GOT3 (cell line): ENCODE measurements around the gene MISP3.

Experiments used
- DNase-seq: peaks from one replicate; lab custom pipeline; 2025; ENCODE audit warnings: mixed read lengths; lab: John Stamatoyannopoulos, UW

The MISP3 gene

GRCh38 chr19:14102756-14103155, 30.2 kb downstream of the MISP3 start:
- no peak for DNase-seq

GRCh38 chr19:14103310-14103709, 30.7 kb downstream of the MISP3 start:
- no peak for DNase-seq

DNA sequence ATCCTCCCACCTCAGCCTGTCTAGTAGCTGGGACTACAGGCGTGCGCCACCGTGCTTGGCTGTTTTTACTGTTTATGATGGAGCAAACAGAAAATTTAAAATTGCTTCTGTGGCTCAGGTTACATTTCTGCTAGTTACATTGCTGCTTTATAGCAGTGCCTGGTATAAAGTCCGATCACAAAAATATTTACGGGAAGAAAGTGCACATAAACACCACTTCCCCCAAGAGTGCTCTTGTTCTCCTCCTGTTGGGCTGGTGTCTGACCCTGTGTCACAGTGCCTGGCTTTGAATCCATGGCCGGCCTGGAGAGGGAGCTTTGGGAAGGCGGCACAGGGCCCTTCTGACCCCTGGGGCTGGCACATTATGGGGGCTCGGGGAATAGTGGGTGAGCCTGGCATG, 33.1 kb downstream of the MISP3 start:
- DNase-seq = no peak

- no peak for DNase-seq
These were observed 34.3 kb downstream of the MISP3 start for GRCh38 chr19:14106840-14107239.

DNA sequence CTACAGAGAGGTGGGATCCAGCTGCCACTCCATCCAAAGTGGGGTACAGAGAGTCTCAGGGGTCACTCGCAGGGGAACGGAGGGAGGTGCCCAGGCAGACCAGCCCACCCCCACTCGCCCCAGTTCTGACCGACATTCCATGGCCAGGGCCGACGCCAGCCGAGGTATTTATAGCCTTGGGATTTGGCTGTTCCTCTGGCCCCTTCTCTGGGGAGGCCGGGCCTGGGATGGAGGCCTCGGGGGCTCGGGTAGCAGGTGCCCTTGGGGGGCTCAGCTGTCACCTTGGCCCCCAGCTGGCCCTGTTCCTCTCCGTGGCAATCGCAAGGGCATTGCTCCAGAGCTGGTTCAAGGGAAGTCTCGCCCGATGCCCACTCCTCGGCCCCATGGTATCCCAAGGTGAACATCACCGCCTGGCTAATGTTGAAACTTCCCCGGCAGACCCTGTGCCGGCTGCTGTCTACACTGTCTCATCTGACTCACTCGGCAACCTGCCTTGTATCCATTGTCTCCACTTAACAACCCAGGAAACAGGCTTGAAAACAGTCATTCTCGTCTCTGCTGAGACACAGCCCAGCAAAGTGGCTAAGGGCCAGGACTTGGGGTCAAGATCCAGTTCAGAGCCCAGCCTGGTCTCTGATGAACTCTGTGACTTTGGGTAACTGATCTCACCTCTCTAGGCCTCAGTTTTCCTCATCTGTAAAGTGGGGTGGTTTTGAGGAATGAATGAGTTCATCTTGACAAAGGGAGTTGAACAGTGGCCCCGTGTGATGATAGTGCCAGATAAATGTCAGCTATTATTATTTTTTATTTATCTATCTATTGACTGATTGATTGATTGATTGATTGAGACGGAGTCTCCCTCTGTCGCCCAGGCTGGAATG, 35.2 kb downstream of the MISP3 start:
- DNase-seq = no peak

GRCh38 chr19:14110650-14111049, 38.1 kb downstream of the MISP3 start:
- DNase-seq = no peak

DNA sequence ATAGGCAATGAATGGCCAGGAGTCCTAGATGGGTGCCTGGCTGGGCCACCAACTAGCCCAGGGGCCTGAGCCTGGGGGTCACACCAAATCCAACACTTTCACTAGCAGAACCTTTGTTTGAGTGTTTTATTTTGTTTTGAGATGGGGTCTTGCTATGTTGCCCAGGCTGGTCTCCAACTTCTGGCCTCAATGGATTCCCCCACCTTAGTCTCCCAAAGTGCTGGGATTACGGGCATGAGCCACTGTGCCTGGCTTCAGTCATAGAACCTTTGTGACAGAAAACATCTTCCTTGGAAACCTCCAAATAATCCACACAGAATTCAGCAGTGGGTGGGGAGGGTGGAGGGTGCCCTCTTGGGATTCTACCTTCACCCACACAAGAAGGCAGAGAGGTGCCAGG, 38.9 kb downstream of the MISP3 start:
- DNase-seq = no peak

DNA sequence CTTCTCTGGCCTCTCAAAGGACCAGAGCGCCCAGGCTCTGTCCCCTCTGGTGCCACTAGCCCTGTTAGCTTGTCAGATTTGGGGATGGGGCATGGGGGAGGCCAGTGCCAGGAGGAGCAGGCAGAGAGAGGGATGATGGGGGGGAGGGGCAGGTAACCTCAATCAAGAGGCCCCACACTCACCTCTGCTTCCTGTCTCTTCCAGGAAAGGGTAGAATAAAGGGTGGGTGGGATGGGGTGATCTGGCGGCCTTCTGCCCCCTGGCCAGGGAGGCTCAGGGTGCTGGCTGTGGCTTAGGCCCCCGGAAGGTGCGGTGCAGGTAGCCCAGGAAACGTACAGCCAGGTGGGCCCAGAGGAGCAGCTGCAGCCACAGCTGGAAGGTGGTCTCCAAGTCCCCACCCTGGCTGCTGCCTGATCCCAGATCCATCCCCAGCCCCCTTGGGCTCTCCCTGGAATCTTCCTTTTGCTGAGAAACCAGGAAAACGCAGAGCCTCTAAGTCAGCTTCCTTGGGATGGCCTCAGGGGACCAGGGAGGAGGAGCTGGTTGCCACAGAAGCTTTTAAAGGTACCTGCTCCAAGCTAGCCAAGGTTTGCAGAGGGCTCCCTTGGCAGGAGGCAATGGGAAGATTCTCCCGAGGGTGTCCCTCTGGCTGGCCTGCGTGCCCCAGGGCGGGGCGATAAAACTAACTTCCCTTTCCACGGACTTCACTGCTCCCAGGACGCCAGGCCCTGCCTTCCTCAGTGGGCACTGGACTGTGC, 39.6 kb downstream of the MISP3 start:
- no peak for DNase-seq

- no peak for DNase-seq
These were observed 40.3 kb downstream of the MISP3 start for GRCh38 chr19:14112809-14113385.

DNA sequence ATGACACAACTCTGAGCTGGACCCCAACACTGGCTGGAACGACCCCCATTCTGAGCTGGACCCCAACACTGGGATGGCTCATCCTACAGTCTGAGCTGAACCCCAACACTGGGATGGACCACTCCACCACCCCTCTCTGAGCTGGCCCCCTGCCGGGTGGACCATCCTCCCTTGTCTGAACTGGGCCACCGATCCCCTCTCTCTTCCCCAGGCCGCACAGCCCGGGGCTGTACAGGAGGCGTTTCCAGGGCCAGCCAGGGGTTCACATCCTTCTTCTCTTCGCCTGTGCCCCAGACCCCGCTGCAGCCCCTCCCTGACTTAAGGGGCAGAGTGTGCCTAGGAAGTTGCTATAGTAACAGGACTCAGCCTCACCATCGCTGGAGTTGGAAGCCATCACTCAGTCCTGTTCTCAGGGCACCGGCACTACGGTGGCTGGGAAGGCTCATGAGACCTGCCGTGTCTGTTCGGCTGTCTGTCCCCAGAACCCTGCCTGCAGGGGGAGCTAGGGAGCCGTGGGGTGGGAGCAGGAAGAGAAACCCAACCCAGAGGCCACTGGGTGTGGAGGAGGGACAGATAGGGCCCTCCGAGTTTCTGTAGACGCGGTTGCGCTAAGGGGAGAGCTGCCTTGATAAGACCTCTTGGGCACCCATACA, 41.3 kb downstream of the MISP3 start:
- no peak for DNase-seq

DNA sequence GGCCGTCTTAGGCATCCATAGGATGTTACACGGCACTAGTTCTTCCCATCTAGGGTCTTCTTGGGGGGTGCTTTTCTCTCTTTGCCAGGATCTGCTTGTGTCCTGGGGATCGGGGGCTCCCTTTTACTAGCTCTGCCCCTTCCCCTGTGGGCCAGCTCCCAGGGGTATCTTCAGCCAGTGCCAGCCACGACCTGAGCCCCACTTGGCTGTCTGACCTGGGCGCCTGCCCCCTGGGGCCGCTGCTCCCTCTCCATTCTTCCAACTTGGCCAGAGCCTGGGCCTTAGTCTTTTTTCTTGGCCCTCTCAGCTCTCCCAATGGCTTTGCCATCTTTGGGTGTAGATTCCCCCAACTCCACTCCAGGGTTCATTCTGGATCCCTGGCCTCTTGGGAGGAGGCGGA, 41.9 kb downstream of the MISP3 start:
- DNase-seq = no peak

GRCh38 chr19:14114854-14115253, 42.3 kb downstream of the MISP3 start:
- DNase-seq = no peak

GRCh38 chr19:14115756-14116155, 43.2 kb downstream of the MISP3 start:
- no peak for DNase-seq

- no peak for DNase-seq
These were observed 43.9 kb downstream of the MISP3 start for GRCh38 chr19:14116525-14116917.

- no peak for DNase-seq
These were observed 44.5 kb downstream of the MISP3 start for GRCh38 chr19:14116918-14117578.

DNA sequence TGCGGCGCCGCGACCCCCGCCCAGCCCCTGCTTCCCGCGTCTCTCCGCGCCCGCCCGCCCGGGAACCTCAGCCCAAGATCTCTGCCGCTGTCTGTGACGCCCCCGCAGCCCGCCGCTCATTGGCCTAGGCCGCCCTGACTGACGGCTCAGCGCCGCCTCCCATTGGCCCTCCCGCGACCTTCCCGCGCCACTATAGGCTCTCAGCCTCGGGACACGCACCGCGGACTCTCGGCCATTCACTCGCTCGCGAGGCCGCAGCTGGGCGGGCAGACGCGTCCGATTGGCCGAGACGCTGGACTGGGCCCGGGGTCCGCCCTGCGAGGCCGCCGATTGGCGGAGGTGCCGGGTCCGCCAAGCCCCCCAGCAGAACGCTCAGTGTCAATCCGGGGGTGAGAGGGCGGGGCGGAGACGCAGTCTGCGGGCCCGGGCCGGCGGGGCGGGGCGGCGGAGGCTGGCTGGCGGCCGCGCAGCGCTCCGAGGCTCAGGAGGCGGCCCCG, 45.1 kb downstream of the MISP3 start, which contains the start of gene PRKACA:
TSS of gene PRKACA (minus strand) at position 95 of the 497 bp plus-strand sequence. CDS start 215 bp downstream, outside the sequence.
- peak; percentile 98 for DNase-seq

GRCh38 chr19:14118165-14119051, 45.8 kb downstream of the MISP3 start:
- DNase-seq = peak; percentile 43

GRCh38 chr19:14119146-14119545, 46.6 kb downstream of the MISP3 start:
- DNase-seq = no peak

DNA sequence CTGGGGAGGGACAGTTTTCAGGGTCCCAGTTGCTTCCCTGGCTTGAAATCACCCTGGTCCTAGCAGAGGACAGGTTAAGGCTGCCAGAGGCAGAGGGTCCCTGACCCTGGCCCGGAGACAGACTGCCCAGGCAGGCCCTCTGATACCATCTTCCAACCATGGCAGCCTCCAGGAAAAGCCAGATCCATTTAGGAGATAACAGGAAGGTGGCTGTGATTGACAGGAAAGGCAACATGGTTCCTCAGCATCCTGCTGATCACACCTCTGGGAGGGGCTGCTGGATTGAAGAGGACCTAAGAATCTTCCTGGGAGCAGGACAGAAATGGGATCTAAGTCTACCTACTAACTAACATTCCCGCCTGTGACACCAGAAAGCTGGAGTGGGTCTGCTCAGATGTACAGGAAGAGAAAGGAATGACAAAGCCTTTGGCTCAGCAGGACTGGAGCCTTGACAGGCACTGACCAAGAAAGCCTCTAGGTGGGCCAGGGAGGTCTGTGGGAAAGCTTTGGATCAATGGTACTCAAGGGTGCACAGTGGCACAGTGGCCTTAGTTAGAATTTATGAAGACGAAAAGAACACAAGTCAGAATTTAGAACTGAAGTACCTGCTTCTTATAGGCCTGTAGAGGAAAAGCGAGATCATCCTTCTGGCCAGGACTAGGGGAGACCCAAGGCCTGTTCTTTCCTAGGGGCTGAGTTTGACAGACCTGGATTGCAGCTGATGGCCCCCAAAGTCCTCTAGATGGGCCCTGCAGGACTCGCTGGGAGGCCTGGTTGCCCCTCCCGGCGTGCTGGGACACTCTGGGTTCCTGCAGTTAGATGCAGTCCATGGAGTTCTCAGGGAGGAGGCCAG, 47.3 kb downstream of the MISP3 start:
- DNase-seq = no peak

DNA sequence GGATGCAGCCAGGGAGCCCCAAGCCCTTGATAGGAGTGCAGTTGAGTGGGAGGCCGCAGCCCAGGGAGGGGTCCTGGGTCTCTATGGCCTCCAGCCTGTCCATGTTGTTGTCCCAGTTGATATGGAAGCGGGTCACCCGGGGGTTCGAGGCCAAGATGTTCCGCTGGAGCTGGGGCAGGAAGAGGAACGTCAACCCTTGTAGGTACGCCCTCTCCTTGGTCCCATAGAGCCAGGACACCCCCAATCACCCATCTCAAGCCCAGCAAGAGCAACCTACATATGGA, 47.9 kb downstream of the MISP3 start:
- DNase-seq = no peak
